ENCODE data around the gene DAPP1.

Gene DAPP1

DNA sequence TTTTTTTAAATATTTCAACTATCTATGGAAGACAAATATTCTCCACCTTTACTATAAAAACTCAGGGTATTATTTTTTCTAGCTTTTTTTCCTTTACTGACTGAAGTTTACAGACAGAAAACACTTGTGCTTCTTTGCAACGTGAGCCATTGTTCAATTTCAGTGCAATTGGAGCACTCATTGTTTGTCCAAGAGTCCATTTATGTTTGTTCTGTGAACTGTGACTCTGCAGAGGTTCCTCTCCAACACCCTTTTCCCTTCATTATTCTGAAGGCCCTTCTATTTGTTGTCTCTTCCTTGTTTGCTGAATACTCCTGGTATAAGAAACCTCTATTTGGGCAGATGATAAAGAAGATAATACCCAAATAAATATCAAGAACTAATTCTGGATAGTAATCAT is 37.4 kb downstream of the DAPP1 start:
- no peak for DNase-seq (ENCODE audit: low read depth in 2 of 2)

- no peak for DNase-seq (ENCODE audit: low read depth in 2 of 2)
Measured at GRCh38 chr4:99855678-99856077, 39.1 kb downstream of the DAPP1 start.

GRCh38 chr4:99856166-99856565 is 39.5 kb downstream of the DAPP1 start:
- DNase-seq (ENCODE audit: low read depth in 2 of 2) = no peak

- DNase-seq (ENCODE audit: low read depth in 2 of 2) = no peak
Measured at GRCh38 chr4:99857307-99857706, 40.7 kb downstream of the DAPP1 start.

GRCh38 chr4:99859618-99860017 is 43.0 kb downstream of the DAPP1 start:
- no peak for DNase-seq (ENCODE audit: low read depth in 2 of 2)

GRCh38 chr4:99860521-99860920 is 43.9 kb downstream of the DAPP1 start:
- no peak for DNase-seq (ENCODE audit: low read depth in 2 of 2)

DNA sequence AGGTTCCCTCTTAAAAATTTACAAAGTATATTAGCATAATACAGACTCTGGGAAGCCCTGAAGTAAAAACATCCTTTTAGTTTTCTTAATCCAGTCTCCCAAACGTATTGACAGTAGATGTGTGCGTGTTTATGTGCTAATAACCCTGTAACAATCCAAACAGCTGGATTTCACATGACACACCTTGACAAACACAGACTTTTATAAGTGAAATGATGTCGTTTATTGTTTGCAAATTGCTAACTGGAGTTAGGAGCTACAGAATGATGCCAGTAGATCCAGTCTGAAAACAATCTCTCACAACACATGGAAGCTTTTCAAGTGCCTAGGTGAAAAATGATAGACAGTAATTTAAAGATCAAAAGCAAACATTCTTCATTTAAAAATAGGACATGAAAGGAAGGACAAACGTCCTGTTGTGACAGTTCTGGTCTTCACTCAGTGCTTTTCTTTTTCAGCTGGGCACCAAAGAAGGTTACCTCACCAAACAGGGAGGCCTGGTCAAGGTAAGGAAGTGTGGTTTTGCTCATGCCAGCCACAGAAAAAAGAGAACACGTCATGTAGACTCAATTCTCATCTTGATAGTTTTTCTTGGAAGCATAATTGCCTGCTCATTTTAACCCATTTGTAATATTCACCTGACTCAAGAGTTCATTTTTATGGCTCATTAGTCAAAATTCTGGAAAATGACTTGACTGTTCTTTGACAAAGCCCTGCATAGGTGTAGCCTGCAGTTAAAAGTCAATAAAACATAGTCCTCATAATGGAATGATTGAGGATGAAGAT is 44.7 kb downstream of the DAPP1 start:
- DNase-seq (ENCODE audit: low read depth in 2 of 2) = no peak

DNA sequence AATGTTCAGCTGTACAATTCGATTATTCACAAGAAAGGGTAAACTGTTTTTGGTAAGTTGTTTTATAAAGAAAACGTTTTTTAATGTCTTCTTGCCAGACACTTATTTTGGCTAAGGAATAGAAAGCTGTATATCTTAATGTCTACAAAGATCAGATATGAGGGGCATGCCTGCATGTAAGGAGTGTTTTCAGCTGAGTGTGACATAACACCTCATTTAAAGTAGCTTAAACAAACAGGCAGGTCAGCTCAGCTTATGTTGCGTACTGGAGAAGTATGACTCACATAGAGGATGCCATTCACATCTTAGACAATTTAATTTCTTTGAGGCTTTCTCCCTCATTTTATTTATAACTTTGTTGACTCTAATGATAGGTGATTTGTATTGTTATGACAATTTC is 47.2 kb downstream of the DAPP1 start:
- DNase-seq (ENCODE audit: low read depth in 2 of 2) = no peak

DNA sequence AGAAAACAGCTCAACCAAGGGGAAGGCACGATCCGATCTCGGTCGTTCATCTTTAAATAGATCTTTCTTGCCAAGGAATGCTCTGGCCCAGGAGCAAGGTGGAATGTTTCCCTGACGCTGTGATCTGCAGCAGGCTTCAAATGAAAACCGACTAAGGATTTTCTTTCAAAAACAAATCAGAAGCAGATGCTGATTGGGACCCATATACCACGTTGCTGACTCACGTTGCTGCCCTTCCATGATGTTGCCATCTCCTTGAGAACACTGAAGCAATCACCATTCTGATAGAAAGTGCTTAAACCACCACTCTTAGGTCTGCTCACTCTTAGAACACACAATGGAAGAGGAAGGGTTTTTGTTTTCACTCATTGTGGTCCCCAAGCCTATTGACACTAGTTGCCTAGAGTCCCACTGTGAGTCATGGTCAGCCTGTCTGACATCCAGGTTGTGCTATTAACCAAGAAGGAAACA is 51.5 kb downstream of the DAPP1 start:
- DNase-seq (ENCODE audit: low read depth in 2 of 2) = no peak

DNA sequence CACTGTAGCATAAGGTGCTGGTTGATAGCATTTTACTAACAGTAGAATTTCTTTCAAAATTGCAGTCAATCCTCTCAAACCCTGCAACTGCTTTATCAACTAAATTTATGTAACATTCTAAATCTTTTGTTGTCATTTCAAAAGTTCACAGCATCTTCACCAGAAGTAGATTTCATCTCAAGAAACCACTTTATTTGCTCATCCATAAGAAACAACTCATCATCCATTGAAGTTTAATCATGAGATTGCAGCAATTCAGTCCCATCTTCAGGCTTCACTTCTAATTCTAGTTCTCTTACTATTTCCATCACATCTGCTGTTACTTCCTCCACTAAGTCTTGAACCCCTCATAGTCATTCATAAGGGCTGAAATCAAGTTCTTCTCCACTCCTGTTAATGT is 55.9 kb downstream of the DAPP1 start:
- DNase-seq (ENCODE audit: low read depth in 2 of 2) = no peak

DNA sequence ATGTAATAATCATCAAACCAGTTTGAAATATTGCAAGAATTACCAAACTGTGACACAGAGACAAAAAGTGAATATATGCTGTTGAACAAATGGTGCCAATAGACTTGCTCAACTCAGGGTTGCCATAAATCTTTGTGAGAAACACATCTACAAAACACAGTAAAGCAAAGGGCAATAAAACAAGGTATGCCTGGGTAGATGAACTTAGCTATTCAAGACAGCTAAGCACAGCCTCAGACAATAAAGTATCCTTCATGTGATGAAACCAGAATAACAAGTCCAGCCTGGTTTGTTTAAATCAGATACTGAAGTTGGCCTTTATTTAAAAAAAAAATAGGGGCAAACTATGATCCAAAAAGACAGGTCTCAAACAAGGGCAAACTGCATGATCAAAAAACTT is 58.4 kb downstream of the DAPP1 start:
- DNase-seq (ENCODE audit: low read depth in 2 of 2) = no peak

GRCh38 chr4:99876946-99877345 is 60.3 kb downstream of the DAPP1 start:
- no peak for DNase-seq (ENCODE audit: low read depth in 2 of 2)

- DNase-seq (ENCODE audit: low read depth in 2 of 2) = no peak
Measured at GRCh38 chr4:99878604-99879003, 62.0 kb downstream of the DAPP1 start.

DNA sequence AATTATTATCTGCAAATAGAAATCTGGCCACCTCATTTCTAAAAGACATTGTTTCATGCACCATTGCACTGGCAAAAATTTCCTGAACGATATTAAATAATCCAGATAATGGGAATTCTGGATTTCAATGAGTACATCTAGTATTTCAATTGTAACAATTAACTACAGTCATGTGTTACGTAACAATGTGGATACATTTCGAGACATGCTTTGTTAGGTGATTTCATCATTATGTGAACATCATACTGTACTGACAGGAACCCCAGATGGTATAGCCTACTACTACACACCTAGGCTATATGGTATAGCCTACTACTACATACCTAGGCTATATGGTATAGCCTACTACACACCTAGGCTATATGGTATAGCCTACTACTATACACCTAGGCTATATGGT is 62.8 kb downstream of the DAPP1 start:
- DNase-seq (ENCODE audit: low read depth in 2 of 2) = no peak

DNA sequence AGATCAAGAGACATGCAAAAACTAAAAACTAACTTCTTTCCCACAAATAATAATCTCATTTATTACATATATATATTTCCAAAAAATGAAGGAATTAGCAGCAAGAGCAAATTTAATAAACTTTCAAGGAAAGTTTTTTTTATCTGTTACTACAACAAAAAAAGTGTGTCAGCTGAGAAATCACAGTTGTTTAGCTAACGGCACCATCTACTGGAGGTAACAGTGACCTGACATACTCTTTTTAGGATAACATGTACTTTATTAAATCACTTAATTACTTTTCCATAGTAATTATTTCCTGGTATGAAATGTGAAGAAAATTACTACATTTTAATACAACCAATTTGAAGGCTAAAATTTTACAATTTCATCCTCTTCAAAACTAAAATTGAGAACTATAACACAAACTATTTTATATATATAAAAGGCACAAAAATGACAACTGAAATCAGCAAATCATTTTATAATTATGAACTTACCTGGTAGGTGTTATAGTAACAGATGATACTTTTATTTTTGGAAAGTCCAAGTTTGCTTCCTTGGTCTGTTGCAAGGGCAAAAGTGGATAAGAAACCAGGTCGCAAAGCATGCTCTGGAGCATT is 68.5 kb downstream of the DAPP1 start:
- no peak for DNase-seq (ENCODE audit: low read depth in 2 of 2)

GRCh38 chr4:99885687-99886086 is 69.1 kb downstream of the DAPP1 start:
- DNase-seq (ENCODE audit: low read depth in 2 of 2) = no peak

GRCh38 chr4:99886146-99886545 is 69.5 kb downstream of the DAPP1 start:
- no peak for DNase-seq (ENCODE audit: low read depth in 2 of 2)

- no peak for DNase-seq (ENCODE audit: low read depth in 2 of 2)
Measured at GRCh38 chr4:99887837-99888236, 71.2 kb downstream of the DAPP1 start.

GRCh38 chr4:99891351-99891750 is 74.7 kb downstream of the DAPP1 start:
- no peak for DNase-seq (ENCODE audit: low read depth in 2 of 2)

DNA sequence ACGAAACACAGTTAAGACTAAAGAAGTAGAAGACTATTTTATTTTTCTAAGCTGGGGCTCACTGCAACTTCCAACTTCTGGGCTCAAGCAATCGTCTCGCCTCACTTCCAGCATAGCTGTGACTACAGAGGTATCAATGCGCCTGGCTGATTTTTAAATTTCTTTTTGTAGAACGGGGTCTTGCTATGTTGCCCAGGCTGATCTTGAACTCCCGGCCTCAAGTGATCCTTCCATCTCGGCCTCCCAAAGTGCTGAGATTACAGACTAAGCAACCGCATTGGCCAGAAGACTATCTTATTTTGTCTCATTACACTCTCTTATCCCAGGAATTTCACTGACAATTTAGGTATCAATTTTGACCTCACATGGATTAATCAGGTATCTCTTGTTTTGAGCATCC is 76.4 kb downstream of the DAPP1 start:
- DNase-seq (ENCODE audit: low read depth in 2 of 2) = no peak

DNA sequence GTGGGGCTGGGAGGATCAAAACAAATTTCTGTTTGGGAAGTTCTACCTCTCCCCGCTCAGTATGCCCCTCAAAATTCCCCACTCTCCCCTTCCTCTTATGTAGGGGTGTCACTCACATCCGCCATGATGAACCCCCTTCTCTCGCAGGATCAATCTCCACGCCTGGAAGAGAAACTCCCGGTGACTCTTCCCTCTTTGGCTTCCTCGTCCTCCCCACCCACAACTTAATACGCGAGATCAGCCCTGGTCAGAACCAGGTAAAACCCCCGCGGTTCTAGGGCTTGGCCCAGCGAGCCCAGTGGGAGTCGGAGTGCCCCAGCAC is 77.2 kb downstream of the DAPP1 start:
- no peak for DNase-seq (ENCODE audit: low read depth in 2 of 2)

GRCh38 chr4:99894161-99894997 is 77.8 kb downstream of the DAPP1 start, which contains the start of gene LAMTOR3:
Gene LAMTOR3 (minus strand): TSS chr4:99894427. CDS start chr4:99893963, 464 bp downstream.
- peak; percentile 71 to 79 for DNase-seq (ENCODE audit: low read depth in 2 of 2)

DNA sequence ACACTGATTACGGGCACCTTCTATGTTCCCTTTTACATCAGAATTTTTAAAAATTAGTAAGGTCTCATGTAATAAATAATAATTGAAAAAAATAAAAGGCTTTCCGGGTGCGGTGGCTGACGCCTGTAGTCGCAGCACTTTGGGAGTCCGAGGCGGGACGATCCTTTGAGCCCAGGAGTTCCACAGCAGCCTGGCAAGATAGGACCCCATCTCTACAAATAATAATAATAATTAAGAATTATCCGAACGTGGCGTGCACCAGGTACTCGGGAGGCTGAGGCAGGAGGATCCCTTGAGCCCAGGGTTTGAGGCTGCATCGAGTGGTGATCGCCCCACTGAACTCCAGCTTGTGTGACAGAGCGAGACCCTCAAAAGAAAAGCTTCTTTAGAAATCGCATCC is 78.4 kb downstream of the DAPP1 start:
- no peak for DNase-seq (ENCODE audit: low read depth in 2 of 2)

All from activated CD8-positive, alpha-beta memory T cell treated with anti-CD3 and anti-CD28 coated beads for 4 hours (primary cell).